Measurements from ENCODE around the gene CSNK2B.

Gene CSNK2B

DNA sequence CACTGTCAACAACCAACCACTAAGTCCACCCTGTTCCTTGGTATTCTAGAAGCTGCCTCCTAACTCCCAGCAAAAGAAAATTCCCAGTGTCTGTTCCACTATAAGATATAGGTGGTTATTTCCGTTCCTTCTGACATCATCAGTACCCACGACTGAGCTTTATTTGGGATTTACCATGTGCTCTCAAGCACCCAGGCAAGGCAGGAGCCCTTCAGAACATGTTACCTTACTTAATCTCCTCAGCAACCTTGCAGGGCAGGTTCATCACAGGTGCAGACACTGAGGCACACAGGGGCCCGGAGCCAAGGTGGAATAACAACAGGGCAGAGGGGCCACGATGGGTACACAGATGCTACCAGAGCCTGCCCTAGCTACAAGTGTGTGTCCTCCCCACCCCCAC lies 26.5 kb downstream of the CSNK2B start:
- Histone ChIP-seq H2AK5ac (ENCODE audit: low read length, severe bottlenecking) (no peak overlapping the region), H3K79me1 (replicated peaks; ENCODE audit: low read length, poor library complexity, severe bottlenecking) (peaks cover 9% of the 10 kb centered on the region), H3K27ac (ENCODE audit: low read length, poor library complexity, severe bottlenecking) (no peak overlapping the region), H2BK5ac (ENCODE audit: low read depth, low read length, poor library complexity, severe bottlenecking) (no peak overlapping the region), H3K9me3 (ENCODE audit: control insufficient read depth, low read length) (no peaks in the 10 kb centered on the region), H3K4me1 (ENCODE audit: control insufficient read depth, insufficient read depth, low read depth, low read length) (peaks cover 2% of the 10 kb centered on the region), H3K36me3 (ENCODE audit: control insufficient read depth in 1 of 2, insufficient read depth in 2 of 2, low read depth in 1 of 2, low read length in 2 of 2) (peaks cover 77 to 90% of the 10 kb centered on the region in 2 experiments), H2BK15ac (ENCODE audit: low read depth, poor library complexity, severe bottlenecking) (no peak overlapping the region), H2BK12ac (ENCODE audit: low read length in 2 of 2) (no peak overlapping the region), H3K4me3 (ENCODE audit: insufficient read depth in 1 of 2, low read depth in 1 of 2, low read length in 2 of 2) (no peak overlapping the region), H3K27me3 (ENCODE audit: control insufficient read depth in 1 of 2, insufficient read depth in 1 of 2, low read length in 2 of 2) (no peaks in the 10 kb centered on the region), H3K4me2 (ENCODE audit: low read length, poor library complexity, severe bottlenecking) (no peak overlapping the region), H3K9ac (ENCODE audit: low read length) (no peak overlapping the region), H2BK120ac (ENCODE audit: low read depth, low read length) (no peak overlapping the region), H2AFZ (ENCODE audit: low read depth, low read length) (no peak overlapping the region), H3K23ac (ENCODE audit: low read length in 2 of 2) (no peak overlapping the region), H4K91ac (ENCODE audit: low read length) (no peak overlapping the region), H4K8ac (ENCODE audit: low read length) (no peak overlapping the region), H3K4ac (ENCODE audit: low read depth in 1 of 2, low read length in 2 of 2) (no peak overlapping the region), H3K18ac (ENCODE audit: low read depth in 1 of 2, low read length in 2 of 2) (no peak overlapping the region), H3K14ac (ENCODE audit: low read length in 2 of 2) (no peak overlapping the region)
- 93% methylated on average over 4 of the region's 4 CpGs for WGBS
- DNase-seq: no peak

DNA sequence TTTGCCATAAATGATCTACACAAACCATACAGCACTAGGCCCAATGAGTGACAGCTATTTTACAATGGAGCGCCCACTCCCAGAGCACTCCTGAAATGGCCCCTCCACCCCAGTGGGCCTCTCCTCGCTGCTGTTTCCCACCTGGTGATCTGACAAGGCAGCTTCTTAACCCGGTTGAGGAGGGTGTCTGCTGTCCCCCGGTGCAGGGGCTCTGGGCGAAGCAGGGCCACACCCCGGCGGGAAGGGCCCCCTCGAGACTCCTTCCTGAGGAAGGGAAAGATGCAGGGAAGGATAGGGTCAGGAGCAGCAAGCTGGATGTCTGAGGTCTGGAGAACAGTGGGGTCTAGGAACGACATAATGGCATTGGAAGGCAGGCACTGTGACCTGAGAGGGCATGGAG lies 27.0 kb downstream of the CSNK2B start:
- H3K4me1 ChIP-seq (ENCODE audit: control insufficient read depth, insufficient read depth, low read depth, low read length): peaks cover 2% of the 10 kb centered on the region
- no peak overlapping the region for H2AFZ ChIP-seq (ENCODE audit: low read depth, low read length)
- H3K4me2 ChIP-seq (ENCODE audit: low read length, poor library complexity, severe bottlenecking): no peak overlapping the region
- H4K8ac ChIP-seq (ENCODE audit: low read length): no peak overlapping the region
- 92% methylated on average over 9 of the region's 9 CpGs for WGBS
- H2BK5ac ChIP-seq (ENCODE audit: low read depth, low read length, poor library complexity, severe bottlenecking): no peak overlapping the region
- DNase-seq: no peak
- H2AK5ac ChIP-seq (ENCODE audit: low read length, severe bottlenecking): no peak overlapping the region
- no peak overlapping the region for H3K14ac ChIP-seq (ENCODE audit: low read length in 2 of 2)
- no peak overlapping the region for H2BK15ac ChIP-seq (ENCODE audit: low read depth, poor library complexity, severe bottlenecking)
- no peak overlapping the region for H4K91ac ChIP-seq (ENCODE audit: low read length)
- H3K36me3 ChIP-seq (ENCODE audit: control insufficient read depth in 1 of 2, insufficient read depth in 2 of 2, low read depth in 1 of 2, low read length in 2 of 2): peaks cover 72 to 85% of the 10 kb centered on the region in 2 experiments
- H3K4me3 ChIP-seq (ENCODE audit: insufficient read depth in 1 of 2, low read depth in 1 of 2, low read length in 2 of 2): no peak overlapping the region
- no peak overlapping the region for H3K4ac ChIP-seq (ENCODE audit: low read depth in 1 of 2, low read length in 2 of 2)
- no peak overlapping the region for H3K23ac ChIP-seq (ENCODE audit: low read length in 2 of 2)
- peaks cover 13% of the 10 kb centered on the region for H3K79me1 ChIP-seq (replicated peaks; ENCODE audit: low read length, poor library complexity, severe bottlenecking)
- H3K18ac ChIP-seq (ENCODE audit: low read depth in 1 of 2, low read length in 2 of 2): no peak overlapping the region
- no peak overlapping the region for H3K27ac ChIP-seq (ENCODE audit: low read length, poor library complexity, severe bottlenecking)
- H2BK12ac ChIP-seq (ENCODE audit: low read length in 2 of 2): no peak overlapping the region
- no peaks in the 10 kb centered on the region for H3K9me3 ChIP-seq (ENCODE audit: control insufficient read depth, low read length)
- no peak overlapping the region for H2BK120ac ChIP-seq (ENCODE audit: low read depth, low read length)
- H3K27me3 ChIP-seq (ENCODE audit: control insufficient read depth in 1 of 2, insufficient read depth in 1 of 2, low read length in 2 of 2): no peaks in the 10 kb centered on the region
- no peak overlapping the region for H3K9ac ChIP-seq (ENCODE audit: low read length)

DNA sequence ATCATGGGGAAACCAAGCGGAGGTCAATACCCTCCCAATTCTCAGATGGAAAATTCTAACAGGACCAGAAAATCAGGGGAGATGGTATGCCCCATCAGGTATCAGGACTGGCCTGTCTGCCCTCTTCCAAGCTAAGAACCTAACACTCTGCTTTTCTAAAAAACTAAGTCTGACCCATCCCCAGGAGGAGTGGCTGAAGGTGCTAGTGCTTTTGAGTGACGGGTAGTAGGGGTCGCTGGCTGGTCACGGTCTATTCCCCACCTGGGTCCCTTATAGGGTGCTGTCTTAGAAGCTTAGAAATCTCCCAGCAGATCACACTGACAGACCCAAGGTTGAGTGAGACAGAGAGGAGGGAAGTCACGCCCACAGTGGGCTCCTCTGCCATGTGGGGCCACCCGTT lies 27.7 kb downstream of the CSNK2B start:
- H3K27me3 ChIP-seq (ENCODE audit: control insufficient read depth in 1 of 2, insufficient read depth in 1 of 2, low read length in 2 of 2): no peaks in the 10 kb centered on the region
- no peak overlapping the region for H2BK5ac ChIP-seq (ENCODE audit: low read depth, low read length, poor library complexity, severe bottlenecking)
- H3K23ac ChIP-seq (ENCODE audit: low read length in 2 of 2): no peak overlapping the region
- no peak overlapping the region for H2BK15ac ChIP-seq (ENCODE audit: low read depth, poor library complexity, severe bottlenecking)
- H4K8ac ChIP-seq (ENCODE audit: low read length): no peak overlapping the region
- H3K9me3 ChIP-seq (ENCODE audit: control insufficient read depth, low read length): no peaks in the 10 kb centered on the region
- H3K4me2 ChIP-seq (ENCODE audit: low read length, poor library complexity, severe bottlenecking): no peak overlapping the region
- no peak overlapping the region for H2AFZ ChIP-seq (ENCODE audit: low read depth, low read length)
- no peak for DNase-seq
- peaks cover 13% of the 10 kb centered on the region for H3K79me1 ChIP-seq (replicated peaks; ENCODE audit: low read length, poor library complexity, severe bottlenecking)
- no peak overlapping the region for H3K18ac ChIP-seq (ENCODE audit: low read depth in 1 of 2, low read length in 2 of 2)
- H3K4ac ChIP-seq (ENCODE audit: low read depth in 1 of 2, low read length in 2 of 2): no peak overlapping the region
- peaks cover 2% of the 10 kb centered on the region for H3K4me1 ChIP-seq (ENCODE audit: control insufficient read depth, insufficient read depth, low read depth, low read length)
- no peak overlapping the region for H3K14ac ChIP-seq (ENCODE audit: low read length in 2 of 2)
- peaks cover 66 to 79% of the 10 kb centered on the region in 2 experiments for H3K36me3 ChIP-seq (ENCODE audit: control insufficient read depth in 1 of 2, insufficient read depth in 2 of 2, low read depth in 1 of 2, low read length in 2 of 2)
- H3K9ac ChIP-seq (ENCODE audit: low read length): no peak overlapping the region
- H3K27ac ChIP-seq (ENCODE audit: low read length, poor library complexity, severe bottlenecking): no peak overlapping the region
- H2BK120ac ChIP-seq (ENCODE audit: low read depth, low read length): no peak overlapping the region
- H2BK12ac ChIP-seq (ENCODE audit: low read length in 2 of 2): no peak overlapping the region
- H3K4me3 ChIP-seq (ENCODE audit: insufficient read depth in 1 of 2, low read depth in 1 of 2, low read length in 2 of 2): no peak overlapping the region
- no peak overlapping the region for H2AK5ac ChIP-seq (ENCODE audit: low read length, severe bottlenecking)
- 96% methylated on average over 5 of the region's 6 CpGs for WGBS
- H4K91ac ChIP-seq (ENCODE audit: low read length): no peak overlapping the region

DNA sequence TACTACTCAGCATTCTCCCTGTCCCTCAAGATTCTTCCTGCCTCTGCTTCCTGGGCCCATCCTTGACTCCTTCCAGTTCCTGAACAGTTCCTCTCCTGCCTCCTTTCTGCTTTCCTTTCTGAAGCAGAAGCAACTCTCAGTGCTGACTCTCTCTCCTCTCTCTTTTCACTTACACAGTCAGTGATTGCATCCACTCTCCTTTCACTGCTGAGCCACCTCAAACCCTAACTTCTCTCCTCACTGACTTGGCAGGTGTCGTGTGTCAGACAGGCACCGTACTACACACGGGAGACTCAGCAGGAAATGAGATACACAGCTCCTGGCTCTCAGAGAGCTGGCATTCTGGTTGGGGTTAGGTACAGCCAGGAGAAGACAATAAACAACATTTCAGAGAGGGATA lies 31.7 kb downstream of the CSNK2B start:
- no peak overlapping the region for H2BK12ac ChIP-seq (ENCODE audit: low read length in 2 of 2)
- peaks cover 10% of the 10 kb centered on the region for H3K4me1 ChIP-seq (ENCODE audit: control insufficient read depth, insufficient read depth, low read depth, low read length)
- no peak overlapping the region for H3K4ac ChIP-seq (ENCODE audit: low read depth in 1 of 2, low read length in 2 of 2)
- H3K27me3 ChIP-seq (ENCODE audit: control insufficient read depth in 1 of 2, insufficient read depth in 1 of 2, low read length in 2 of 2): no peaks in the 10 kb centered on the region
- no peak for DNase-seq
- H3K4me3 ChIP-seq (ENCODE audit: insufficient read depth in 1 of 2, low read depth in 1 of 2, low read length in 2 of 2): no peak overlapping the region
- H2BK15ac ChIP-seq (ENCODE audit: low read depth, poor library complexity, severe bottlenecking): no peak overlapping the region
- H3K14ac ChIP-seq (ENCODE audit: low read length in 2 of 2): no peak overlapping the region
- no peak overlapping the region for H3K27ac ChIP-seq (ENCODE audit: low read length, poor library complexity, severe bottlenecking)
- H2BK5ac ChIP-seq (ENCODE audit: low read depth, low read length, poor library complexity, severe bottlenecking): no peak overlapping the region
- H3K23ac ChIP-seq (ENCODE audit: low read length in 2 of 2): no peak overlapping the region
- no peak overlapping the region for H4K8ac ChIP-seq (ENCODE audit: low read length)
- WGBS: 56% methylated on average over 3 of the region's 3 CpGs
- no peak overlapping the region for H3K18ac ChIP-seq (ENCODE audit: low read depth in 1 of 2, low read length in 2 of 2)
- H3K9ac ChIP-seq (ENCODE audit: low read length): peak overlapping the region; percentile 53
- no peaks in the 10 kb centered on the region for H3K9me3 ChIP-seq (ENCODE audit: control insufficient read depth, low read length)
- no peak overlapping the region for H2BK120ac ChIP-seq (ENCODE audit: low read depth, low read length)
- peaks cover 43 to 56% of the 10 kb centered on the region in 2 experiments for H3K36me3 ChIP-seq (ENCODE audit: control insufficient read depth in 1 of 2, insufficient read depth in 2 of 2, low read depth in 1 of 2, low read length in 2 of 2)
- H2AK5ac ChIP-seq (ENCODE audit: low read length, severe bottlenecking): no peak overlapping the region
- no peak overlapping the region for H2AFZ ChIP-seq (ENCODE audit: low read depth, low read length)
- H3K4me2 ChIP-seq (ENCODE audit: low read length, poor library complexity, severe bottlenecking): no peak overlapping the region
- H3K79me1 ChIP-seq (replicated peaks; ENCODE audit: low read length, poor library complexity, severe bottlenecking): peaks cover 20% of the 10 kb centered on the region
- no peak overlapping the region for H4K91ac ChIP-seq (ENCODE audit: low read length)

Measured in mesenchymal stem cell (in vitro differentiated cells and primary cell).